HepG2 (cell line): ENCODE data around the gene PRR12. TPM values are rescaled to one million over a fixed set of nuclear protein-coding genes. Genes with fewer than 3 reads are reported as not detected.

ENCODE experiments used
- CREB1 ChIP-seq, 2 experiments: fragments of 450-650 bp in 1 of 2; IDR thresholded peaks; 2 replicates each; pipeline ENCODE4 v1.6.1; 2016 to 2017; ENCODE audit warnings: control low read depth in 1 of 2, mild to moderate bottlenecking in 1 of 2, missing compliant biosample characterization in 1 of 2, missing genetic modification characterization in 1 of 2
- GFI1 ChIP-seq: sonication (generic); formaldehyde crosslinking; IDR thresholded peaks from 2 replicates; pipeline ENCODE4 v1.5.0; 2020; ENCODE audit warnings: missing genetic modification reagents, mild to moderate bottlenecking, borderline replicate concordance
- PAXIP1 ChIP-seq: sonication (generic); formaldehyde crosslinking; conservative IDR thresholded peaks from 2 replicates; pipeline ENCODE4 v1.4.0; 2020; ENCODE audit warnings: mild to moderate bottlenecking, missing genetic modification reagents, moderate library complexity
- PTBP1 ChIP-seq: fragments of 200-400 bp; formaldehyde crosslinking; IDR thresholded peaks from 2 replicates; pipeline ENCODE4 v1.6.1; 2018; ENCODE audit warnings: low read length, low read depth; ENCODE audit not compliant: poor library complexity, severe bottlenecking
- RERE ChIP-seq: IDR thresholded peaks from 2 replicates; pipeline ENCODE4 v1.6.1; 2016; ENCODE audit warnings: low read depth, missing genetic modification reagents, missing compliant biosample characterization
- SNAI1 ChIP-seq: sonication (generic); formaldehyde crosslinking; IDR thresholded peaks from 2 replicates; pipeline ENCODE4 v1.5.0; 2020; ENCODE audit warnings: mild to moderate bottlenecking, missing genetic modification reagents, borderline replicate concordance
- SNAPC5 ChIP-seq: sonication (generic); formaldehyde crosslinking; IDR thresholded peaks from 2 replicates; pipeline ENCODE4 v1.8.1; 2023; ENCODE audit warnings: mild to moderate bottlenecking, missing genetic modification reagents, borderline replicate concordance
- TBX2 ChIP-seq: sonication (generic); formaldehyde crosslinking; IDR thresholded peaks from 2 replicates; pipeline ENCODE4 v1.5.0; 2020; ENCODE audit warnings: missing genetic modification reagents, mild to moderate bottlenecking, borderline replicate concordance
- ZBTB3 ChIP-seq: sonication (generic); formaldehyde crosslinking; IDR thresholded peaks from 2 replicates; pipeline ENCODE4 v1.4.0; 2020; ENCODE audit warnings: low read depth, mild to moderate bottlenecking, moderate library complexity, missing genetic modification reagents, borderline replicate concordance
- ZNF672 ChIP-seq: sonication (generic); formaldehyde crosslinking; IDR thresholded peaks from 2 replicates; pipeline ENCODE4 v1.8.1; 2022; ENCODE audit warnings: missing genetic modification reagents
- ZSCAN25 ChIP-seq: sonication (generic); formaldehyde crosslinking; IDR thresholded peaks from 2 replicates; pipeline ENCODE4 v1.8.0; 2022; ENCODE audit warnings: mild to moderate bottlenecking, missing genetic modification reagents
- polyA plus RNA-seq, 8 experiments: library from polyadenylated mRNA; depleted of rRNA in 3 of 8; stranded (reverse) in 7 of 8; unstranded in 1 of 8; fragments of >200 nt; fragmentation: Illumina TruSeq in 4 of 8; extraction: Trizol in 4 of 8; gene quantifications; 2 replicates each; pipeline versions ENCODE4 v1.2.1 to v1.2.3, GENCODE V29; 2011 to 2016; ENCODE audit warnings: low read depth in 4 of 8, missing spikeins in 1 of 8, mixed read lengths in 1 of 8; ENCODE audit not compliant: insufficient read depth in 1 of 8
- total RNA-seq, 5 experiments: library from RNA; depleted of rRNA; stranded (reverse); fragments of >200 nt; fragmentation: Illumina TruSeq; extraction: Trizol; gene quantifications; 2 replicates each; pipeline ENCODE4 v1.2.3, GENCODE V29; 2016; ENCODE audit warnings: low read depth in 1 of 5
- TF ChIP-seq, protein P1 (sequence below): sonication (generic); formaldehyde crosslinking; IDR thresholded peaks from 2 replicates; pipeline ENCODE4 v1.4.0; 2020; ENCODE audit warnings: missing genetic modification reagents, borderline replicate concordance
- TF ChIP-seq, protein P2 (sequence below): sonication (generic); formaldehyde crosslinking; IDR thresholded peaks from 2 replicates; pipeline ENCODE4 v1.4.0; 2020; ENCODE audit warnings: low read depth, mild to moderate bottlenecking, missing genetic modification reagents

The PRR12 gene
- total and polyA plus RNA-seq, 2 of the 13 experiments (the other 11 are each of a cell fraction or from before 2014, with no cell fraction given) = 0.62 to 1.5 TPM

DNA sequence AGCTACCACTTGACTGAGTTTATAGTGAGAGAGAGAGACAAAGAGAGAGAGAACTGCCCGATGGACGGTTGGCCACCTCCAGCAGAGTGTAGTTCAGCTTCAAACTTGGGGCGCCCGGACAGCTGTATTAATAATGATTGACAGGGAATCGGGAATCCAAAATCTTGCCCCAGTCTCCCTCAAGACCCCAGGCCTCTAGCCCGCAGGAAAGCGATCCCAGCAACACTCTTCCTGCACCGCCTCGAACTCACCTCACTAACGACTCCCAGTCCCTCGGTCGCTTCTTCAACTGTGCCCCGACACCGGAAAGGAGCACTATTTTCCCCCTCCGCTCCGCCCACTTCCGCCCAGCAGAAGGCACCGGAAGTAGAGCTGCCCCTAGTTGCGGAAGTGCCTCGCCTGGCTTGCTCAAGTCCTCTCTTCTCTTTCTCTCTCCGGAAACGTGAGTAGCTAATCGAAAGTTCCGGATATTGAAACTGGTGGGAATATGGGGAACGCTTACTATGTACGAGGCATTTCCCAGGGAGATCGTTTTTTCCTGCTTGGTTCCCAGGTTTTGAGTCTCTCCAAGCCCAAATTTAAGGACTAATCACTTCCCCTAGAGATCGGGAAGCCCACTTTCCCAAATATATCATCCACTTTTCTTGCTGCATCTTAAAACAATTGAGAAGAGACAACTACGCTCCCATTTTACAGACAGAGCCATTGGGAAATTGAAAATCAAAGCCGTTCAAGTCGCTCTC lies 10.5 kb upstream of the PRR12 start, which contains the start of gene NOSIP (continued):
- TF ChIP-seq PAXIP1 (CRISPR knock-in tag) (peak; percentile 48; the same call in 1 of the 2 replicates), SNAI1 (CRISPR knock-in tag) (no peak), CREB1 (IDR thresholded peaks at IDR 0.05) (peak; percentile 63), CREB1 (CRISPR knock-in tag; IDR thresholded peaks at IDR 0.05) (peak; percentile 90), ZBTB3 (peak; percentile 28; the same call in 1 of the 2 replicates), GFI1 (CRISPR knock-in tag) (0 out of 2 replicates have a peak, but pooled peaks have one; percentile 51), PTBP1 (no peak), RERE (CRISPR knock-in tag) (no peak), ZSCAN25 (CRISPR knock-in tag) (0 out of 2 replicates have a peak, but pooled peaks have one; percentile 56), SNAPC5 (no peak), ZNF672 (CRISPR knock-in tag) (no peak), TBX2 (CRISPR knock-in tag) (no peak; the same call in 1 of the 2 replicates)
- TF ChIP-seq, protein P1, sequence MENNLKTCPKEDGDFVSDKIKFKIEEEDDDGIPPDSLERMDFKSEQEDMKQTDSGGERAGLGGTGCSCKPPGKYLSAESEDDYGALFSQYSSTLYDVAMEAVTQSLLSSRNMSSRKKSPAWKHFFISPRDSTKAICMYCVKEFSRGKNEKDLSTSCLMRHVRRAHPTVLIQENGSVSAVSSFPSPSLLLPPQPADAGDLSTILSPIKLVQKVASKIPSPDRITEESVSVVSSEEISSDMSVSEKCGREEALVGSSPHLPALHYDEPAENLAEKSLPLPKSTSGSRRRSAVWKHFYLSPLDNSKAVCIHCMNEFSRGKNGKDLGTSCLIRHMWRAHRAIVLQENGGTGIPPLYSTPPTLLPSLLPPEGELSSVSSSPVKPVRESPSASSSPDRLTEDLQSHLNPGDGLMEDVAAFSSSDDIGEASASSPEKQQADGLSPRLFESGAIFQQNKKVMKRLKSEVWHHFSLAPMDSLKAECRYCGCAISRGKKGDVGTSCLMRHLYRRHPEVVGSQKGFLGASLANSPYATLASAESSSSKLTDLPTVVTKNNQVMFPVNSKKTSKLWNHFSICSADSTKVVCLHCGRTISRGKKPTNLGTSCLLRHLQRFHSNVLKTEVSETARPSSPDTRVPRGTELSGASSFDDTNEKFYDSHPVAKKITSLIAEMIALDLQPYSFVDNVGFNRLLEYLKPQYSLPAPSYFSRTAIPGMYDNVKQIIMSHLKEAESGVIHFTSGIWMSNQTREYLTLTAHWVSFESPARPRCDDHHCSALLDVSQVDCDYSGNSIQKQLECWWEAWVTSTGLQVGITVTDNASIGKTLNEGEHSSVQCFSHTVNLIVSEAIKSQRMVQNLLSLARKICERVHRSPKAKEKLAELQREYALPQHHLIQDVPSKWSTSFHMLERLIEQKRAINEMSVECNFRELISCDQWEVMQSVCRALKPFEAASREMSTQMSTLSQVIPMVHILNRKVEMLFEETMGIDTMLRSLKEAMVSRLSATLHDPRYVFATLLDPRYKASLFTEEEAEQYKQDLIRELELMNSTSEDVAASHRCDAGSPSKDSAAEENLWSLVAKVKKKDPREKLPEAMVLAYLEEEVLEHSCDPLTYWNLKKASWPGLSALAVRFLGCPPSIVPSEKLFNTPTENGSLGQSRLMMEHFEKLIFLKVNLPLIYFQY (CRISPR knock-in tag) = peak; percentile 38
- TF ChIP-seq, protein P2, sequence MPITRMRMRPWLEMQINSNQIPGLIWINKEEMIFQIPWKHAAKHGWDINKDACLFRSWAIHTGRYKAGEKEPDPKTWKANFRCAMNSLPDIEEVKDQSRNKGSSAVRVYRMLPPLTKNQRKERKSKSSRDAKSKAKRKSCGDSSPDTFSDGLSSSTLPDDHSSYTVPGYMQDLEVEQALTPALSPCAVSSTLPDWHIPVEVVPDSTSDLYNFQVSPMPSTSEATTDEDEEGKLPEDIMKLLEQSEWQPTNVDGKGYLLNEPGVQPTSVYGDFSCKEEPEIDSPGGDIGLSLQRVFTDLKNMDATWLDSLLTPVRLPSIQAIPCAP (CRISPR knock-in tag) = no peak
